ENCODE results near the gene UBIAD1. TPM values are rescaled to one million over a fixed set of nuclear protein-coding genes. Genes with fewer than 3 reads are reported as not detected.
A peak's percentile ranks its signal among the peaks of the same experiment; 100 is the strongest.

The UBIAD1 gene
- total and polyA plus RNA-seq, 8 donors: 2.2 to 33.8 (median 5.9) TPM

DNA sequence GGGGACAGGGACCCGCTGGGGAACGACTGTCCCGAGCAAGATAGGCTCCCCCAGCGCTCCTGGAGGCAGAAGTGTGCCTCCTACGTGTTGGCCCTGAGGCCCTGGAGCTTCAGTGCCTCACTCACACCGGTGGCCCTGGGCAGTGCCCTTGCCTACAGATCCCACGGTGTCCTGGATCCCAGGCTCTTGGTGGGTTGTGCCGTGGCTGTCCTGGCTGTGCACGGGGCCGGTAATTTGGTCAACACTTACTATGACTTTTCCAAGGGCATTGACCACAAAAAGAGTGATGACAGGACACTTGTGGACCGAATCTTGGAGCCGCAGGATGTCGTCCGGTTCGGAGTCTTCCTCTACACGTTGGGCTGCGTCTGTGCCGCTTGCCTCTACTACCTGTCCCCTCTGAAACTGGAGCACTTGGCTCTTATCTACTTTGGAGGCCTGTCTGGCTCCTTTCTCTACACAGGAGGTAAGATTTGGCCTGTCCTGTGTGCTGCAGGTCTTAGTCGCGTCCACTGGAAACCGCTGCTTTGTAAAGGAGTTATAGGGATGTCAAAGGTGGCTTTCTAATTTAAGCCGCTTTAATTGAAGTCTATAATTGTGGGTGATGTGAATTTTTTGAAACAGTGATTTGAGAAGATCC lies 717 bp downstream of the UBIAD1 start:
- 2 to 11% (median 5%) methylated on average over 12 to 22 of the region's 22 CpGs for WGBS, 5 donors
- TF ChIP-seq, protein P1, sequence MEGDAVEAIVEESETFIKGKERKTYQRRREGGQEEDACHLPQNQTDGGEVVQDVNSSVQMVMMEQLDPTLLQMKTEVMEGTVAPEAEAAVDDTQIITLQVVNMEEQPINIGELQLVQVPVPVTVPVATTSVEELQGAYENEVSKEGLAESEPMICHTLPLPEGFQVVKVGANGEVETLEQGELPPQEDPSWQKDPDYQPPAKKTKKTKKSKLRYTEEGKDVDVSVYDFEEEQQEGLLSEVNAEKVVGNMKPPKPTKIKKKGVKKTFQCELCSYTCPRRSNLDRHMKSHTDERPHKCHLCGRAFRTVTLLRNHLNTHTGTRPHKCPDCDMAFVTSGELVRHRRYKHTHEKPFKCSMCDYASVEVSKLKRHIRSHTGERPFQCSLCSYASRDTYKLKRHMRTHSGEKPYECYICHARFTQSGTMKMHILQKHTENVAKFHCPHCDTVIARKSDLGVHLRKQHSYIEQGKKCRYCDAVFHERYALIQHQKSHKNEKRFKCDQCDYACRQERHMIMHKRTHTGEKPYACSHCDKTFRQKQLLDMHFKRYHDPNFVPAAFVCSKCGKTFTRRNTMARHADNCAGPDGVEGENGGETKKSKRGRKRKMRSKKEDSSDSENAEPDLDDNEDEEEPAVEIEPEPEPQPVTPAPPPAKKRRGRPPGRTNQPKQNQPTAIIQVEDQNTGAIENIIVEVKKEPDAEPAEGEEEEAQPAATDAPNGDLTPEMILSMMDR (IDR thresholded peaks at IDR 0.05): no peak
- no peak for TF ChIP-seq EP300 (IDR thresholded peaks at IDR 0.05)
- TF ChIP-seq POLR2A (IDR thresholded peaks at IDR 0.05): no peak
- TF ChIP-seq POLR2AphosphoS5 (IDR thresholded peaks at IDR 0.05): no peak
- intact Hi-C loops (cut with DNase I; ENCODE audit: low total_unique reads): no loop called here

DNA sequence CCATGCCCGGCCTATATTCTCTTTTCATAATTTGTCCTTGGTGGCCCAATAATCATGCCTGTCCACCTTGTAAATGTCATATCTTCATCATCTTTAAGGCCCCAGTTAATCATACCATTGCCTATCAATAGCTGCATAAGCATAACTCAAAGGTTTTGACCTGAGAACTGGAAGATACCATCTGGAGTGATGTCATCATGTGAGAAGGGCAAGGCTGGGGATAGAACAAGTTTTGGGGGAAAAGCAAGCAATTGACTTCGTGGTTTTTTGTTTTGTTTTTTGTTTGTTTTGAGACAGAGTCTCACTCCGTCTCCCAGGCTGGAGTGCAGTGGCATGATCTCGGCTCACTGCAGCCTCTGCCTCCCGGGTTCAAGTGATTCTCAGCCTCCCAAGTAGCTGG lies 6.2 kb downstream of the UBIAD1 start:
- intact Hi-C loops (cut with DNase I; ENCODE audit: low total_unique reads): no loop called here
- H3K9me3 ChIP-seq: no peaks in the 10 kb centered on the region
- DNase-seq: no peak
- 85 to 90% (median 88%) methylated on average over 5 of the region's 5 CpGs for whole genome bisulfite sequencing, 5 donors
- no peak overlapping the region for H3K27ac ChIP-seq
- H3K27me3 ChIP-seq: no peaks in the 10 kb centered on the region
- H3K4me3 ChIP-seq: no peak overlapping the region
- peaks cover 24 to 55% (median 46%) of the 10 kb centered on the region in 4 donors for H3K4me1 ChIP-seq
- peaks cover 0 to 40% (median 37%) of the 10 kb centered on the region in 4 donors for H3K36me3 ChIP-seq
- no peak for TF ChIP-seq POLR2AphosphoS5 (IDR thresholded peaks at IDR 0.05)
- TF ChIP-seq EP300 (IDR thresholded peaks at IDR 0.05): no peak
- TF ChIP-seq POLR2A (IDR thresholded peaks at IDR 0.05): no peak
- TF ChIP-seq, protein P1 (IDR thresholded peaks at IDR 0.05): no peak

More for the DNA sequence above, 717 bp downstream of the UBIAD1 start:
- Histone ChIP-seq H3K4me1 (peaks cover 25 to 45% (median 38%) of the 10 kb centered on the region in 4 donors), H3K27me3 (no peaks in the 10 kb centered on the region), H3K4me3 (peak overlapping the region; percentile 75 to 85 (median 80)), H3K27ac (peak overlapping the region; percentile 94 to 99 (median 95)), H3K9me3 (no peaks in the 10 kb centered on the region), H3K36me3 (peaks cover 0 to 24% (median 16%) of the 10 kb centered on the region in 4 donors)
- no peak for DNase-seq

DNA sequence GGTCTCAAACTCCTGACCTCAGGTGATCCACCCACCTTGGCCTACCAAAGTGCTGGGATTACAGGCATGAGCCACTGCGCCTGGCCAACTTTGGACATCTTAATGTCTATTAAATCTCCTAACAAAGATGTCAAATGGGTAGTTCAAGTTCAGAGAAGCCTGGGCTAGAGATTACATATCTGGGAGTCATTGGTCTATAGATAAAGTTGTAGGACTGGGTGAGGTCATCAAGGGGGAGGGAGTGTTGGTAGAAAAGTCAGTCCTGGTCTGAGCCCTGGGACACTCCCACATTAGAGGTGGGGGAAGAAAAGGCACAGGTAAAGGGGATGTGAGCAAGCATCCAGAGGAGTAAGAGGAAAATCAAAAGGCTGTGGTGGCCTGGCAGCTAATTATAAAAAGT lies 6.6 kb downstream of the UBIAD1 start:
- TF ChIP-seq POLR2A (IDR thresholded peaks at IDR 0.05) (no peak), EP300 (IDR thresholded peaks at IDR 0.05) (no peak), POLR2AphosphoS5 (IDR thresholded peaks at IDR 0.05) (no peak)
- TF ChIP-seq, protein P1 (IDR thresholded peaks at IDR 0.05): no peak
- 94 to 100% (median 100%) methylated on average over 1 of the region's 1 CpG for WGBS, 5 donors
- no peak overlapping the region for H3K27ac ChIP-seq

DNA sequence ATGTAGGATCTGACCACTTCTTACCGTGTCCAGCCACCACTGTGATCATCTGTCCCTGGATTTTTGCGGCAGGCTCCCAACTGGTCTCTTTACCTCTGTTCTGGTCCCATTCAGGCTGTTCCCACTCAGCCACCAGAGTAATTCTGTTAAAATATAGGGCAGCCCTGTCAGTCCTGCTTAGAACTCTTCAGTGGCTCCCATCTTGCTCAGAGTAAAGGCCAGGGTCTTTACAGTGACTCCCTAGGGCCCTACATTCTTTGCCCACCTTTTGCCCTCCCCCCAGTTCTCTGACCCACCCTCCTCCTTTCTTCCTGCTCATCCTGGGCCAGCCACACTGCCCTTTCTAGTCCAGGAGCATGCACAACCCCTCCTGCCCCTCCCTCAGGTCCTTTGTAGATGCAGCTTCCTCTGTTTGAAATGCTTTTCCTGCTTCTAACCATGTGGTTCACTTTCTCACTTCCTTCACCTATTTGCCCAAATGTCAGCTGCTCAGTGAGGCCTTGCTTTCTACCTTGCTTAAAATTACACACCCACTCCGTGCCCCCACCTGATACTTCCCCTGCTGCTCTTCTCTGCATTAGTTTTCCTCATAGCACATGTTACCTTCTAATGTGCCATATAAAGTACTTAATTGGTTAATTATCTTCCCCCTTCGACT lies 7.8 kb downstream of the UBIAD1 start:
- peak in 1 of 2 donors; percentile 32 for DNase-seq
- intact Hi-C loops (cut with DNase I; ENCODE audit: low total_unique reads): no loop called here
- Histone ChIP-seq H3K4me3 (no peak overlapping the region), H3K9me3 (no peaks in the 10 kb centered on the region), H3K4me1 (peaks cover 7 to 38% (median 29%) of the 10 kb centered on the region in 4 donors), H3K27ac (peak overlapping the region in 3 of 5 donors; percentile 12 to 68 (median 22)), H3K36me3 (peaks cover 7 to 50% (median 45%) of the 10 kb centered on the region in 4 donors), H3K27me3 (no peaks in the 10 kb centered on the region)
- TF ChIP-seq EP300 (IDR thresholded peaks at IDR 0.05): no peak
- no peak for TF ChIP-seq POLR2AphosphoS5 (IDR thresholded peaks at IDR 0.05)
- no peak for TF ChIP-seq POLR2A (IDR thresholded peaks at IDR 0.05)
- TF ChIP-seq, protein P1 (IDR thresholded peaks at IDR 0.05): no peak
- WGBS, 5 donors: 75 to 79% (median 79%) methylated on average over 4 of the region's 4 CpGs

More for the DNA sequence above, 6.6 kb downstream of the UBIAD1 start:
- Histone ChIP-seq H3K9me3 (no peaks in the 10 kb centered on the region), H3K4me3 (no peak overlapping the region), H3K27me3 (no peaks in the 10 kb centered on the region), H3K36me3 (peaks cover 0 to 40% (median 37%) of the 10 kb centered on the region in 4 donors), H3K4me1 (peaks cover 19 to 50% (median 41%) of the 10 kb centered on the region in 4 donors)
- intact Hi-C loops (cut with DNase I; ENCODE audit: low total_unique reads): no loop called here
- no peak for DNase-seq
